Measurements from ENCODE around the gene TGFA. TPM values are rescaled to one million over a fixed set of nuclear protein-coding genes. Genes with fewer than 3 reads are reported as not detected.

TGFA gene
- total RNA-seq, 2 experiments from 2014 or later: not detected

GRCh38 chr2:70403267-70404053, 150.2 kb downstream of the TGFA start:
- DNase-seq (ENCODE audit: low spot score): no peak
- Histone ChIP-seq H3K4me3 (ENCODE audit: low read depth, low read length, poor library complexity, severe bottlenecking) (no peak overlapping the region), H3K4me1 (ENCODE audit: insufficient read depth, low read length, poor library complexity, severe bottlenecking) (no peaks in the 10 kb centered on the region), H2AFZ (ENCODE audit: low read length) (no peak overlapping the region), H3K36me3 (ENCODE audit: insufficient read depth, low read length) (no peaks in the 10 kb centered on the region), H3K9me3 (ENCODE audit: low read length) (no peaks in the 10 kb centered on the region), H4K20me1 (ENCODE audit: insufficient read depth, low read length) (no peaks in the 10 kb centered on the region), H3K9me2 (ENCODE audit: insufficient read depth, low read length) (no peaks in the 10 kb centered on the region), H3K79me2 (ENCODE audit: insufficient read depth, low read depth, low read length) (no peaks in the 10 kb centered on the region), H3K4me2 (ENCODE audit: low read length) (no peak overlapping the region), H3K27ac (ENCODE audit: low read depth, low read length, poor library complexity, severe bottlenecking) (no peak overlapping the region)
- ChIA-PET CTCF (ENCODE audit: unreplicated experiment) (no interaction called here), POLR2A (interaction anchor here (0.6 kb wide), 1 partner anchor 668 kb away, joined by 3 read pairs; no protein-coding TSS in a partner anchor)
- intact Hi-C loops (cut with micrococcal nuclease; ENCODE audit: unreplicated experiment): no loop called here
- TF ChIP-seq CTCF (conservative IDR thresholded peaks at IDR 0.05; ENCODE audit: low read length) (no peak), EZH2phosphoT487 (IDR thresholded peaks at IDR 0.05; ENCODE audit: borderline replicate concordance, low read depth, low read length) (no peak)
- BruUV-seq (replicated peaks): no TSS peak

GRCh38 chr2:70400539-70400938, 153.1 kb downstream of the TGFA start:
- H3K79me2 ChIP-seq (ENCODE audit: insufficient read depth, low read depth, low read length): no peaks in the 10 kb centered on the region
- H3K36me3 ChIP-seq (ENCODE audit: insufficient read depth, low read length): no peaks in the 10 kb centered on the region
- H3K9me2 ChIP-seq (ENCODE audit: insufficient read depth, low read length): no peaks in the 10 kb centered on the region
- H2AFZ ChIP-seq (ENCODE audit: low read length): no peak overlapping the region
- CTCF ChIA-PET (ENCODE audit: unreplicated experiment): no interaction called here
- intact Hi-C loops (cut with micrococcal nuclease; ENCODE audit: unreplicated experiment): no loop called here
- no peak overlapping the region for H3K4me3 ChIP-seq (ENCODE audit: low read depth, low read length, poor library complexity, severe bottlenecking)
- no peak for DNase-seq (ENCODE audit: low spot score)
- POLR2A ChIA-PET: interaction anchor here (0.5 kb wide), 1 partner anchor 738 kb away, joined by 3 read pairs; no protein-coding TSS in a partner anchor
- no peaks in the 10 kb centered on the region for H3K4me1 ChIP-seq (ENCODE audit: insufficient read depth, low read length, poor library complexity, severe bottlenecking)
- TF ChIP-seq CTCF (conservative IDR thresholded peaks at IDR 0.05; ENCODE audit: low read length) (no peak), EZH2phosphoT487 (IDR thresholded peaks at IDR 0.05; ENCODE audit: borderline replicate concordance, low read depth, low read length) (no peak)
- H4K20me1 ChIP-seq (ENCODE audit: insufficient read depth, low read length): no peaks in the 10 kb centered on the region
- H3K9me3 ChIP-seq (ENCODE audit: low read length): no peaks in the 10 kb centered on the region
- H3K27ac ChIP-seq (ENCODE audit: low read depth, low read length, poor library complexity, severe bottlenecking): no peak overlapping the region
- H3K4me2 ChIP-seq (ENCODE audit: low read length): no peak overlapping the region
- BruUV-seq (replicated peaks): no TSS peak

GRCh38 chr2:70399046-70399445, 154.6 kb downstream of the TGFA start:
- H4K20me1 ChIP-seq (ENCODE audit: insufficient read depth, low read length): no peaks in the 10 kb centered on the region
- ChIA-PET POLR2A (no interaction called here), CTCF (ENCODE audit: unreplicated experiment) (no interaction called here)
- no peak overlapping the region for H2AFZ ChIP-seq (ENCODE audit: low read length)
- BruUV-seq (replicated peaks): no TSS peak
- no peaks in the 10 kb centered on the region for H3K36me3 ChIP-seq (ENCODE audit: insufficient read depth, low read length)
- no peak overlapping the region for H3K4me2 ChIP-seq (ENCODE audit: low read length)
- no peaks in the 10 kb centered on the region for H3K9me2 ChIP-seq (ENCODE audit: insufficient read depth, low read length)
- H3K79me2 ChIP-seq (ENCODE audit: insufficient read depth, low read depth, low read length): no peaks in the 10 kb centered on the region
- intact Hi-C loops (cut with micrococcal nuclease; ENCODE audit: unreplicated experiment): no loop called here
- no peaks in the 10 kb centered on the region for H3K9me3 ChIP-seq (ENCODE audit: low read length)
- no peaks in the 10 kb centered on the region for H3K4me1 ChIP-seq (ENCODE audit: insufficient read depth, low read length, poor library complexity, severe bottlenecking)
- H3K27ac ChIP-seq (ENCODE audit: low read depth, low read length, poor library complexity, severe bottlenecking): no peak overlapping the region
- TF ChIP-seq CTCF (conservative IDR thresholded peaks at IDR 0.05; ENCODE audit: low read length) (no peak), EZH2phosphoT487 (IDR thresholded peaks at IDR 0.05; ENCODE audit: borderline replicate concordance, low read depth, low read length) (no peak)
- no peak overlapping the region for H3K4me3 ChIP-seq (ENCODE audit: low read depth, low read length, poor library complexity, severe bottlenecking)
- DNase-seq (ENCODE audit: low spot score): no peak
